IPS-11a (cell line): ENCODE measurements around the gene SLC27A6.

ENCODE experiments used
- H3K4me3 ChIP-seq: one replicate; pipeline ENCODE4 v1.5.1; 2013; ENCODE audit warnings: low read depth, low read length, control low read depth

The SLC27A6 gene

GRCh38 chr5:129061849-129062248, 96.6 kb downstream of the SLC27A6 start:
- no peak overlapping the region for H3K4me3 ChIP-seq

- H3K4me3 ChIP-seq = no peak overlapping the region
Observed at GRCh38 chr5:129063483-129064113, 98.3 kb downstream of the SLC27A6 start.

DNA sequence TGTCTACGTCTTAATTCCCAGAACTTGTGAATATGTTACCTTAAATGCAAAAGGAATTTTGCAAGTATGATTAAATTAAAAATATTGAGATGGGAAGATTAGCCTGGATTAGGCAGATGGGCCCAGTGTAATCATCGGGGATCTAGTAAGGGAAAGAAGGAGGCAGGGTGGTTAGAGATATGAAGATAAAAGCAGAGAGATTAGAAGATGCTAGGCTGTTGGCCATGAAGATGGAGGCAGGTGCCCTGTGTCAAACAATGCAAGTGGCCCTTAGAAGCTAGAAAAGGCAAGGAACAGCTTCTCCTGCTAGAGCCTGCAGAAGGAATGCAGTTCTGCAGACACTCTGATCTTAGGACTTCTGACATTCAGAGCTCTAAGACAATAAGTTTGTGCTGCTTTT, 100.4 kb downstream of the SLC27A6 start:
- no peak overlapping the region for H3K4me3 ChIP-seq

GRCh38 chr5:129067745-129068144, 102.5 kb downstream of the SLC27A6 start:
- no peak overlapping the region for H3K4me3 ChIP-seq

DNA sequence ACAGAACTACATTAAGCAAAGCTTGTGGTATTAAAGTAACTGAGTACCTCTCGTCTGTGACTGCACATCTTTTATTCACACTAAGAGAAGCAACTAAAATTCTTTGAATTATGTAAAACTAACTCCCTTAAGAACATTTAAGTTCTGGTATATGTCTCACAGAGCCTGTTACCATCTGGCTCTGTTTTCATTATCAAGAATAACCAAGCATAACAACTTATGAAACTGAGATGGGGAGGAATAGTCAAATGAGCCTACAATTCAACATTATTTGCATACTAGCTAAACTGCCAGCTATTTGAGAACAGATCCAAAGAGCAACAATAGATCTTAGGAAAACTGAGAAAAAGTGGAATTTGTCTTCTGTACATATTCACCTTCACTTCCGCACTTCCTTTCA, 104.0 kb downstream of the SLC27A6 start:
- no peak overlapping the region for H3K4me3 ChIP-seq

DNA sequence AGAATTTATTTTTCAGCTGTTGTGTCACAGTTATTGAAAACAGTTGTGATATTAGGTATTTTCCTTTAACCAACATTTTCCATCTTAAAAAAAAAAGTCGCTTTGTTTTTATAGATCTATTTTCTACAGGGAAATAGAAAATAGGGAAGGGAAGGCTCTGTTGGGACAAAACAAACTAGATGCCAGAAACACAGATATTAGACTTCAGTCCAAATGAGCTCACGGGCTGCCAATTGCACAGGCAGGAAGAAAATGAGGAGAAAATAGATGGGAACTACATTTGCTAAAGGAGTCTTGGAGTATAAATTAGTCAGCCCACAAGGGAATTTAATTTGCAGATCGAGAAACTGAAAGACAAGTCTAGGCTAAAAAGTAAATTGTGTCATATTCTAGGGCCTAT, 107.8 kb downstream of the SLC27A6 start:
- H3K4me3 ChIP-seq = no peak overlapping the region

GRCh38 chr5:129074903-129075302, 109.6 kb downstream of the SLC27A6 start:
- no peak overlapping the region for H3K4me3 ChIP-seq

GRCh38 chr5:129077433-129078075, 112.3 kb downstream of the SLC27A6 start:
- H3K4me3 ChIP-seq = no peak overlapping the region

GRCh38 chr5:129078247-129078646, 113.0 kb downstream of the SLC27A6 start:
- no peak overlapping the region for H3K4me3 ChIP-seq

- H3K4me3 ChIP-seq = no peak overlapping the region
Observed at GRCh38 chr5:129078660-129079059, 113.4 kb downstream of the SLC27A6 start.

- H3K4me3 ChIP-seq = no peak overlapping the region
Observed at GRCh38 chr5:129079496-129079895, 114.2 kb downstream of the SLC27A6 start.

DNA sequence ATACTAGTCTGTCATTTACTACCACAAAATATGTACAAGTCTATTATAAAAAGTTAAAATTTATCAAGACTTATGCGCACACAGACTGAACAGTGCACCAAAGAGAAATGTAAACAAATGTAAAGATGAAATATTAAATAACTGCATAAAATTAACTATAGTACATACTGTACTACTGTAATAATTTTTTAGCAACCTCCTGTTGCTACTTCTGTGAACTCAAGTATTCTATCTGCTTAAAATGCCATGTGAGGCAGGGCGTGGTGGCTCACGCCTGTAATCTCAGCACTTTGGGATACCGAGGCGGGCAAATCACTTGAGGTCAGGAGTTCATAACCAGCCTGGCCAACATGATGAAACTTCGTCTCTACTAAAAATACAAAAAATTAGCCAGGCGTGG, 115.5 kb downstream of the SLC27A6 start:
- no peak overlapping the region for H3K4me3 ChIP-seq

DNA sequence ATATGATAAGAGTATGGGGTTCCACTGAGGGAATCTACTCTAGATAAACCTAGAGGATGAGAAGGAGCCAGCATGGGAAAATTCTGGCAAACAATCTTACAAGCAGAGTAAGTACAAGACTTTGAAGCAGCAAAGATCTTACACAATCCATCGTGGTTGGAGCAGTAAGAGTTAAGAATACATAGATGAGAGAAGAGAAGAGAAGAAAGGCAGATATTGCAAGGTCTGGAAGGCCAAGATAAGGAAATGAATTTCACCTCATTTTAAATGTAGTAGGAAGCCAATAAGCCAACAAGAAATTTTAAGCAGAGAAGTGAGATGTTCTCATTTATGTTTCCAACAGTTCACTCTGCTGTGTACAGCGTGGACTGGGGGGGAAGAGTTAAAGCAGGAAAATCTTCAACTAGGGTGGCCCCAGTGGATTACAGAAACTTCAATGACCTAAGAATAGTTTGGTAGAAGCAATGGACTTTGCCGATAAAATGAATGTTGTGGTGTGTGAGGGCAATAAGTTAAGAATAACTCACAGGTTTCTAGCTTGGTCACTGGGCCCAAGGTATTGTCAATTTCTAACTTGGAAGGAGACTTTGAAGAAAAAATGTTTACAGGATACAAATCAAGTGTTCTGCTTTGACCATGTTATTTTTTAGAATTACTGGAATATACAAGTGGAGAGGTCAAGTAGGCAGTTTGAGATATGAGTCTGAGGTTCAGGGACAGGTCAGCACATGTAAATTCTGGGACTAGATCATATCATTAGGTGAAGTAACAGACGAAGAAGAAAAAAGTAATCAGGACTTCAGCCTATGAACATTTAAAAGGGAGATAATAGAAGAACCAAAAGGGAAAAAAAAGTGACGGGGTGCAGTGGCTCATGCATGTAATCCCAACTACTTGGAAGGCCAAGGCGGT, 117.2 kb downstream of the SLC27A6 start:
- H3K4me3 ChIP-seq = no peak overlapping the region
